Activated CD4-positive, alpha-beta T cell treated with anti-CD3 and anti-CD28 coated beads for 36 hours (primary cell): Measurements from ENCODE around the gene CBLC. TPM values are rescaled to one million over a fixed set of nuclear protein-coding genes. Genes with fewer than 3 reads are reported as not detected.

Experiments used
- ATAC-seq: fragments of 200-7000 bp; cut with Tn5 transposase; one replicate; pipeline ENCODE4 v1.10.0; 2021; ENCODE audit warnings: mild to moderate bottlenecking, moderate library complexity
- CTCF ChIA-PET: fragments of 350-600 bp; sonication (Branson Sonifier 250); formaldehyde crosslinking; loops from one replicate; lab custom pipeline; 2021; ENCODE audit warnings: antibody characterized with exemption; lab: Charles Lee
- POLR2A ChIA-PET: fragments of 350-600 bp; sonication (Branson Sonifier 250); formaldehyde crosslinking; loops from one replicate; lab custom pipeline; 2021; ENCODE audit warnings: antibody characterized with exemption, inconsistent platforms; lab: Charles Lee
- DNase-seq: peaks from one replicate; pipeline ENCODE4 v3.0.0-alpha.2; 2020
- H3K27ac Mint-ChIP-seq: one replicate; pipeline ENCODE4 v1.8.0; 2021; ENCODE audit warnings: mixed read lengths
- H3K27me3 Mint-ChIP-seq: one replicate; pipeline ENCODE4 v1.8.0; 2021; ENCODE audit warnings: mixed read lengths
- H3K36me3 Mint-ChIP-seq: one replicate; pipeline ENCODE4 v1.8.0; 2021; ENCODE audit warnings: low read depth, mixed read lengths
- H3K4me1 Mint-ChIP-seq: one replicate; pipeline ENCODE4 v1.8.0; 2021; ENCODE audit warnings: mixed read lengths
- H3K4me3 Mint-ChIP-seq: one replicate; pipeline ENCODE4 v1.8.0; 2021; ENCODE audit warnings: mild to moderate bottlenecking, moderate library complexity, mixed read lengths
- H3K9me3 Mint-ChIP-seq: one replicate; pipeline ENCODE4 v1.8.0; 2021; ENCODE audit warnings: low read depth, mixed read lengths
- intact Hi-C, 2 experiments: fragments of 100-400 bp; cut with DNase I in 1 of 2; cut with micrococcal nuclease in 1 of 2; formaldehyde crosslinking; loops; one replicate each; pipeline versions ENCODE4 v1.14.2 to v1.15.1; 2022 to 2024; cut with DNase I, micrococcal nuclease
- total RNA-seq, 2 experiments: library from RNA; stranded (reverse); gene quantifications; one replicate each; pipeline ENCODE4 v1.2.3, GENCODE V29; 2021

CBLC gene
- total RNA-seq, 2 experiments from 2014 or later: not detected

- Mint-ChIP-seq H3K36me3 (no peaks in the 10 kb centered on the region), H3K4me3 (no peak overlapping the region), H3K9me3 (no peaks in the 10 kb centered on the region), H3K27me3 (peaks cover 22% of the 10 kb centered on the region), H3K27ac (no peak overlapping the region), H3K4me1 (peaks cover 4% of the 10 kb centered on the region)
- no peak for DNase-seq
- ATAC-seq: no peak
- CTCF ChIA-PET: interaction anchor here (0.6 kb wide), 1 partner anchor 1733 kb away, joined by 3 read pairs; no protein-coding TSS in a partner anchor
- POLR2A ChIA-PET: interaction anchor here (0.8 kb wide), 1 partner anchor 292 kb away, joined by 5 read pairs; no protein-coding TSS in a partner anchor
- intact Hi-C loops: no loop called here
These were observed 33.4 kb downstream of the CBLC start for GRCh38 chr19:44811122-44811419.

DNA sequence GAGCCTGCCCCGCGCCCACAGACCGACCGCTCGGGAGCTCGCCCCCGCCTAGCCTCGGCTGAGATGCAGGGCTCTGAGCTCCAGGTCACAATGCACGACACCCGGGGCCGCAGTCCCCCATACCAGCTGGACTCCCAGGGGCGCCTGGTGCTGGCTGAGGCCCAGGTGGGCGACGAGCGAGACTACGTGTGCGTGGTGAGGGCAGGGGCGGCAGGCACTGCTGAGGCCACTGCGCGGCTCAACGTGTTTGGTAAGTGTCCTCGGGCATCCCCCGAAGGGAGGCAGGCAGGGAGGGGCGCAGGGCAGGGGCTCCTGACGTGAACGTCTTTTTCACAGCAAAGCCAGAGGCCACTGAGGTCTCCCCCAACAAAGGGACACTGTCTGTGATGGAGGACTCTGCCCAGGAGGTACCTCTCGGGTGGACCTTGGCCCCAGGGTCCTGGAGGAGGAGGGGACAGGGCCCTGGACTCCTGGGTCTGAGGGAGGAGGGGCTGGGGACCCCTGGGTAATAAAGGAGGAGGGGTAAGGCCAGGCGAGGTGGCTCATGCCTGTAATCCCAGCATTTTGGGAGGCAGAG lies 34.5 kb downstream of the CBLC start:
- peaks cover 4% of the 10 kb centered on the region for H3K4me1 Mint-ChIP-seq
- H3K36me3 Mint-ChIP-seq: no peaks in the 10 kb centered on the region
- H3K9me3 Mint-ChIP-seq: no peaks in the 10 kb centered on the region
- ATAC-seq (no peak), DNase-seq (no peak)
- peaks cover 22% of the 10 kb centered on the region for H3K27me3 Mint-ChIP-seq
- H3K4me3 Mint-ChIP-seq: no peak overlapping the region
- POLR2A ChIA-PET: no interaction called here
- CTCF ChIA-PET: interaction anchor here (0.9 kb wide), 1 partner anchor 35 kb away, joined by 3 read pairs; no protein-coding TSS in a partner anchor
- intact Hi-C loops: no loop called here
- no peak overlapping the region for H3K27ac Mint-ChIP-seq

- Mint-ChIP-seq H3K36me3 (no peaks in the 10 kb centered on the region), H3K9me3 (no peaks in the 10 kb centered on the region), H3K27me3 (peaks cover 19% of the 10 kb centered on the region), H3K4me1 (peaks cover 4% of the 10 kb centered on the region), H3K27ac (no peak overlapping the region), H3K4me3 (no peak overlapping the region)
- ChIA-PET POLR2A (no interaction called here), CTCF (no interaction called here)
- ATAC-seq (no peak), DNase-seq (no peak)
- intact Hi-C loops: no loop called here
These were observed 35.6 kb downstream of the CBLC start for GRCh38 chr19:44813070-44813840.

- Mint-ChIP-seq H3K36me3 (no peaks in the 10 kb centered on the region), H3K27me3 (peaks cover 15% of the 10 kb centered on the region), H3K4me3 (no peak overlapping the region), H3K9me3 (no peaks in the 10 kb centered on the region), H3K27ac (no peak overlapping the region), H3K4me1 (peaks cover 2% of the 10 kb centered on the region)
- ChIA-PET POLR2A (no interaction called here), CTCF (no interaction called here)
- ATAC-seq (no peak), DNase-seq (no peak)
- intact Hi-C loops: no loop called here
These were observed 36.3 kb downstream of the CBLC start for GRCh38 chr19:44813841-44814470.

- no peaks in the 10 kb centered on the region for H3K9me3 Mint-ChIP-seq
- ChIA-PET CTCF (no interaction called here), POLR2A (no interaction called here)
- ATAC-seq: no peak
- no peak overlapping the region for H3K27ac Mint-ChIP-seq
- H3K36me3 Mint-ChIP-seq: no peaks in the 10 kb centered on the region
- intact Hi-C loops: no loop called here
- peaks cover 12% of the 10 kb centered on the region for H3K27me3 Mint-ChIP-seq
- peaks cover under 1% of the 10 kb centered on the region for H3K4me1 Mint-ChIP-seq
- DNase-seq: no peak
- H3K4me3 Mint-ChIP-seq: no peak overlapping the region
These were observed 36.8 kb downstream of the CBLC start for GRCh38 chr19:44814517-44814916.

GRCh38 chr19:44816301-44816700 lies 38.6 kb downstream of the CBLC start:
- H3K27ac Mint-ChIP-seq: no peak overlapping the region
- H3K27me3 Mint-ChIP-seq: peaks cover 6% of the 10 kb centered on the region
- H3K4me1 Mint-ChIP-seq: no peaks in the 10 kb centered on the region
- intact Hi-C loops: no loop called here
- ChIA-PET CTCF (no interaction called here), POLR2A (no interaction called here)
- no peaks in the 10 kb centered on the region for H3K9me3 Mint-ChIP-seq
- H3K4me3 Mint-ChIP-seq: no peak overlapping the region
- H3K36me3 Mint-ChIP-seq: no peaks in the 10 kb centered on the region
- DNase-seq: no peak
- no peak for ATAC-seq

GRCh38 chr19:44817725-44818465 lies 40.2 kb downstream of the CBLC start:
- intact Hi-C loops: no loop called here
- no peak for DNase-seq
- Mint-ChIP-seq H3K9me3 (no peaks in the 10 kb centered on the region), H3K4me1 (no peaks in the 10 kb centered on the region), H3K27ac (no peak overlapping the region), H3K36me3 (no peaks in the 10 kb centered on the region), H3K4me3 (no peak overlapping the region), H3K27me3 (no peaks in the 10 kb centered on the region)
- POLR2A ChIA-PET: no interaction called here
- CTCF ChIA-PET: no interaction called here
- ATAC-seq: no peak

- Mint-ChIP-seq H3K9me3 (no peaks in the 10 kb centered on the region), H3K27me3 (no peaks in the 10 kb centered on the region), H3K4me3 (no peak overlapping the region), H3K27ac (no peak overlapping the region), H3K36me3 (no peaks in the 10 kb centered on the region), H3K4me1 (no peaks in the 10 kb centered on the region)
- ChIA-PET CTCF (no interaction called here), POLR2A (no interaction called here)
- no peak for ATAC-seq
- intact Hi-C loops: no loop called here
- DNase-seq: no peak
These were observed 40.9 kb downstream of the CBLC start for GRCh38 chr19:44818466-44819031.

DNA sequence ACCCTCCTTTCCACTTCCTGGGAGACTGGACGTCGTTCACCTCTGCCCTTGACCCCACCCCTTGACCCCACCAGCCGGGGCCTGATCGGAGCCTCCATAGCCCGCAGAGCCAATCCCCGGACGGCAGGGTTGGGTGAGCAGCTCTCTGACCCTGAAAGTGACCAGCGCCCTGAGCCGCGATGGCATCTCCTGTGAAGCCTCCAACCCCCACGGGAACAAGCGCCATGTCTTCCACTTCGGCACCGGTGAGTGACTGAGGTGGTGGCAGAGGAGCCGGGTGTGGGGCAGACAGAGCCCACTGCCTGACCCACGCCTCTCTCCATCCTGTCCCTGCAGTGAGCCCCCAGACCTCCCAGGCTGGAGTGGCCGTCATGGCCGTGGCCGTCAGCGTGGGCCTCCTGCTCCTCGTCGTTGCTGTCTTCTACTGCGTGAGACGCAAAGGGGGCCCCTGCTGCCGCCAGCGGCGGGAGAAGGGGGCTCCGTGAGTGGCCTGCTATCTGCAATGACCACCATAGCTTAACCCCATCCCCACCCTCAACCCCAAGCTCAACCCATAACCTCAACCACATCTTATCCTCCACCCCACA lies 41.6 kb downstream of the CBLC start:
- DNase-seq (no peak), ATAC-seq (no peak)
- Mint-ChIP-seq H3K27me3 (no peaks in the 10 kb centered on the region), H3K4me3 (no peak overlapping the region), H3K27ac (no peak overlapping the region), H3K4me1 (no peaks in the 10 kb centered on the region), H3K36me3 (no peaks in the 10 kb centered on the region), H3K9me3 (no peaks in the 10 kb centered on the region)
- CTCF ChIA-PET: interaction anchor here (0.9 kb wide), 1 partner anchor 12 kb away, joined by 3 read pairs; no protein-coding TSS in a partner anchor
- intact Hi-C loops: no loop called here
- POLR2A ChIA-PET: no interaction called here

DNA sequence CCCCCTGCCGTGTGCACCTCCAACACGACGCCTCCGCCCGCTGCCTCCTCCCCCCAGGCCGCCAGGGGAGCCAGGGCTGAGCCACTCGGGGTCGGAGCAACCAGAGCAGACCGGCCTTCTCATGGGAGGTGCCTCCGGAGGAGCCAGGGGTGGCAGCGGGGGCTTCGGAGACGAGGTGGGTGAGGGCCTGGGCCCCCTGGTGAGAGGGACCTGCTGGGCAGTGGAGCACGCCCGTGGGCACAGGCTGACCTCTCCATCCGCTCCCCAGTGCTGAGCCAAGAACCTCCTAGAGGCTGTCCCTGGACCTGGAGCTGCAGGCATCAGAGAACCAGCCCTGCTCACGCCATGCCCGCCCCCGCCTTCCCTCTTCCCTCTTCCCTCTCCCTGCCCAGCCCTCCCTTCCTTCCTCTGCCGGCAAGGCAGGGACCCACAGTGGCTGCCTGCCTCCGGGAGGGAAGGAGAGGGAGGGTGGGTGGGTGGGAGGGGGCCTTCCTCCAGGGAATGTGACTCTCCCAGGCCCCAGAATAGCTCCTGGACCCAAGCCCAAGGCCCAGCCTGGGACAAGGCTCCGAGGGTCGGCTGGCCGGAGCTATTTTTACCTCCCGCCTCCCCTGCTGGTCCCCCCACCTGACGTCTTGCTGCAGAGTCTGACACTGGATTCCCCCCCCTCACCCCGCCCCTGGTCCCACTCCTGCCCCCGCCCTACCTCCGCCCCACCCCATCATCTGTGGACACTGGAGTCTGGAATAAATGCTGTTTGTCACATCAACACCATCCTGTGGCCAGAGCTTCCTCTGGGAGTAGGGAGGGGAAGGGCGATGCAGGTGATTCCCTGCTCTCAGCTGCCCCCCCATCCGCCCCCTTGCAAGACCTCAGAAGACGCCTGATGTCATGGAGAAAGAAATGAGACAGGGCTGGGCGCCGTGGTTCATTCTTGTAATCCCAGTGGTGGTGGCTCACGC lies 43.2 kb downstream of the CBLC start:
- ChIA-PET POLR2A (interaction anchor here (0.6 kb wide), 1 partner anchor 28 kb away, joined by 9 read pairs; no protein-coding TSS in a partner anchor), CTCF (interaction anchor here (1.2 to 1.5 kb wide), 2 partner anchors 18 to 97 kb away, joined by 4 read pairs; no protein-coding TSS in a partner anchor)
- H3K27me3 Mint-ChIP-seq: no peaks in the 10 kb centered on the region
- no peaks in the 10 kb centered on the region for H3K36me3 Mint-ChIP-seq
- H3K27ac Mint-ChIP-seq: no peak overlapping the region
- intact Hi-C loops: no loop called here
- H3K4me1 Mint-ChIP-seq: no peaks in the 10 kb centered on the region
- ATAC-seq (no peak), DNase-seq (no peak)
- H3K4me3 Mint-ChIP-seq: no peak overlapping the region
- no peaks in the 10 kb centered on the region for H3K9me3 Mint-ChIP-seq
